ENCODE data around the gene MGST2.

DNA sequence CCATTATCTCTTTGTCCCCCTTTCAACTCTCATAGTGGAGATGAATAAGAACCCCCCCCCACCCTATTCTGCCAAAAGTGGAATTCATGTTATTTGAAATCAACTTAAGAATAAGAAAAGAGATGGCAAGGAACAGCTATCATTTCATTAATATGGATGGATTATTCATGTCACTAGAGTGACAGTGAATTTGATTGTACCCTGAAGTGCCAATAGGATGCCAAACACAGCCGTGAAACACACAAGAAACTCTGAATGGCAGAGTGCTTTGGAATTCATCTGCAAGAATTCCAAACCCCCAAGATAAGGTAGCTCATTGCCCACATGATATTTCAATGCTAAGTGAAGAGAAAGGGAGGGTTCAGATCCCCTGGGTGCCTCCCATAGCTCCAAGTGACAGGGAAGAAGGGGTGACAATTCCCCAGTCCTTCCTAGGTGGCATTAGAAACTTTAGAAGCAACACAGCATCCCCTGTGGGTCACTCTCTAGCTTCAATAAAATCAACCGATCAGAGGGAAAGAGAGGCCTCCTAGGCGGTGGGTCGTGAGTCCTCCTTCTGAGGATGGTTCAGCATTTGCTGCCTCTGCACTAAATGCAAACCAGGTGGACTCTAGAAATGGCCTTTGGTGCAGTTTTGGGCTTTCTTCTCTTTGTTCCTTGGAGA lies 84.3 kb downstream of the MGST2 start:
- TF ChIP-seq TEAD4 (IDR thresholded peaks at IDR 0.05) (no peak), TCF12 (IDR thresholded peaks at IDR 0.05; ENCODE audit: low read depth) (no peak), EP300 (IDR thresholded peaks at IDR 0.05; ENCODE audit: borderline replicate concordance) (no peak), YY1 (IDR thresholded peaks at IDR 0.05; ENCODE audit: low read depth) (no peak), RAD21 (IDR thresholded peaks at IDR 0.05; ENCODE audit: low read depth) (no peak), NFIC (IDR thresholded peaks at IDR 0.05) (no peak), REST (IDR thresholded peaks at IDR 0.05; ENCODE audit: low read depth) (no peak), TAF1 (IDR thresholded peaks at IDR 0.05; ENCODE audit: low read depth) (no peak), EGR1 (IDR thresholded peaks at IDR 0.05) (no peak), USF1 (IDR thresholded peaks at IDR 0.05) (no peak), FOXM1 (IDR thresholded peaks at IDR 0.05; ENCODE audit: borderline replicate concordance, low read depth) (no peak), CEBPB (IDR thresholded peaks at IDR 0.05) (no peak), MAX (IDR thresholded peaks at IDR 0.05) (no peak)
